T-cell (primary cell): Measurements from ENCODE around the gene FAM110A. TPM values are rescaled to one million over a fixed set of nuclear protein-coding genes. Genes with fewer than 3 reads are reported as not detected.
A peak's percentile ranks its signal among the peaks of the same experiment; 100 is the strongest.

ENCODE experiments used
- ATAC-seq, 4 experiments: fragments of 200-7000 bp in 3 of 4; fragments of 150-1000 bp in 1 of 4; cut with Tn5 transposase; replicated peaks in 1 of 4; 1 replicate in 3 of 4; 2 replicates in 1 of 4; pipeline ENCODE4 v1.10.0; 2021; ENCODE audit warnings: moderate library complexity in 3 of 4, mild to moderate bottlenecking in 2 of 4, moderate number of reproducible peaks in 1 of 4
- CTCF ChIA-PET, 2 donors: fragments of 300-600 bp; sonication (Branson Sonifier 250); formaldehyde crosslinking; loops; one replicate each; lab custom pipeline; 2022; ENCODE audit warnings: antibody characterized with exemption in 2 of 2; lab: Charles Lee
- POLR2A ChIA-PET, 2 donors: fragments of 300-600 bp; sonication (Branson Sonifier 250); formaldehyde crosslinking; loops; one replicate each; lab custom pipeline; 2022; ENCODE audit warnings: antibody characterized with exemption in 2 of 2; lab: Charles Lee
- DNase-seq, 35 experiments: peaks; one replicate each; pipeline versions ENCODE4 v3.0.0 to v3.0.0-alpha.2; 2013 to 2023
- H3K27ac ChIP-seq: one replicate; pipeline ENCODE4 v1.5.1; 2013; ENCODE audit warnings: low read length
- H3K27me3 ChIP-seq, 2 experiments: replicated peaks in 1 of 2; 1 replicate in 1 of 2; 2 replicates in 1 of 2; pipeline versions ENCODE4 v1.6.1 to v1.7.0; 2013; ENCODE audit warnings: low read length in 1 of 2, mixed read lengths in 1 of 2; ENCODE audit not compliant: control insufficient read depth in 2 of 2, insufficient read depth in 2 of 2; ENCODE audit errors: extremely low read depth in 1 of 2
- H3K36me3 ChIP-seq, 2 donors: 1 replicate in 1 of 2; 2 replicates in 1 of 2; pipeline versions ENCODE4 v1.6.1 to v1.7.0; 2013; ENCODE audit warnings: low read length in 1 of 2; ENCODE audit not compliant: control insufficient read depth in 2 of 2, insufficient read depth in 1 of 2; ENCODE audit errors: extremely low read depth in 1 of 2
- H3K4me1 ChIP-seq, 2 experiments: 1 replicate in 1 of 2; 2 replicates in 1 of 2; pipeline versions ENCODE4 v1.6.1 to v1.7.0; 2013; ENCODE audit warnings: low read length in 2 of 2, mixed read lengths in 1 of 2; ENCODE audit not compliant: insufficient read depth in 2 of 2, control insufficient read depth in 1 of 2; ENCODE audit errors: extremely low read depth in 1 of 2
- H3K4me3 ChIP-seq, 2 donors: 1 replicate in 1 of 2; 2 replicates in 1 of 2; pipeline versions ENCODE4 v1.5.1 to v1.7.0; 2013; ENCODE audit warnings: mild to moderate bottlenecking in 2 of 2, low read length in 1 of 2, moderate library complexity in 1 of 2; ENCODE audit not compliant: control insufficient read depth in 1 of 2; ENCODE audit errors: extremely low read depth in 1 of 2
- H3K9me3 ChIP-seq: 2 replicates; pipeline ENCODE4 v1.7.0; 2013
- H3K27ac Mint-ChIP-seq, 2 donors: one replicate each; pipeline ENCODE4 v1.8.0; 2020 to 2021; ENCODE audit warnings: mild to moderate bottlenecking in 2 of 2, mixed read lengths in 2 of 2
- H3K27me3 Mint-ChIP-seq, 2 donors: one replicate each; pipeline ENCODE4 v1.8.0; 2021 to 2022; ENCODE audit warnings: mixed read lengths in 2 of 2
- H3K36me3 Mint-ChIP-seq: one replicate; pipeline ENCODE4 v1.8.0; 2021; ENCODE audit warnings: mixed read lengths
- H3K4me1 Mint-ChIP-seq, 3 donors: one replicate each; pipeline ENCODE4 v1.8.0; 2020 to 2022; ENCODE audit warnings: mixed read lengths in 3 of 3, mild to moderate bottlenecking in 1 of 3
- H3K4me3 Mint-ChIP-seq, 3 donors: one replicate each; pipeline ENCODE4 v1.8.0; 2020 to 2022; ENCODE audit warnings: mild to moderate bottlenecking in 3 of 3, mixed read lengths in 3 of 3, moderate library complexity in 3 of 3
- H3K9me3 Mint-ChIP-seq, 3 donors: one replicate each; pipeline ENCODE4 v1.8.0; 2020 to 2022; ENCODE audit warnings: mixed read lengths in 3 of 3
- WGBS: methylation state at CpG from one replicate; pipeline ENCODE4 v1.1.5; 2013; ENCODE audit warnings: missing lambda C conversion rate; ENCODE audit not compliant: insufficient coverage; 5-methylcytosine and 5-hydroxymethylcytosine counted together
- total RNA-seq, 35 experiments: library from RNA in 6 of 35; stranded (reverse) in 6 of 35; fragments of 120-200 nt in 1 of 35; gene quantifications; one replicate each; pipeline versions ENCODE4 v1.2.1 to v1.2.4 and lab custom pipeline; 2013 to 2026

The FAM110A gene
- total RNA-seq, 5 donors from 2014 or later (not counting 1 experiment from before 2014, with no cell fraction given): 12.7 to 27.9 (median 26.9) TPM

DNA sequence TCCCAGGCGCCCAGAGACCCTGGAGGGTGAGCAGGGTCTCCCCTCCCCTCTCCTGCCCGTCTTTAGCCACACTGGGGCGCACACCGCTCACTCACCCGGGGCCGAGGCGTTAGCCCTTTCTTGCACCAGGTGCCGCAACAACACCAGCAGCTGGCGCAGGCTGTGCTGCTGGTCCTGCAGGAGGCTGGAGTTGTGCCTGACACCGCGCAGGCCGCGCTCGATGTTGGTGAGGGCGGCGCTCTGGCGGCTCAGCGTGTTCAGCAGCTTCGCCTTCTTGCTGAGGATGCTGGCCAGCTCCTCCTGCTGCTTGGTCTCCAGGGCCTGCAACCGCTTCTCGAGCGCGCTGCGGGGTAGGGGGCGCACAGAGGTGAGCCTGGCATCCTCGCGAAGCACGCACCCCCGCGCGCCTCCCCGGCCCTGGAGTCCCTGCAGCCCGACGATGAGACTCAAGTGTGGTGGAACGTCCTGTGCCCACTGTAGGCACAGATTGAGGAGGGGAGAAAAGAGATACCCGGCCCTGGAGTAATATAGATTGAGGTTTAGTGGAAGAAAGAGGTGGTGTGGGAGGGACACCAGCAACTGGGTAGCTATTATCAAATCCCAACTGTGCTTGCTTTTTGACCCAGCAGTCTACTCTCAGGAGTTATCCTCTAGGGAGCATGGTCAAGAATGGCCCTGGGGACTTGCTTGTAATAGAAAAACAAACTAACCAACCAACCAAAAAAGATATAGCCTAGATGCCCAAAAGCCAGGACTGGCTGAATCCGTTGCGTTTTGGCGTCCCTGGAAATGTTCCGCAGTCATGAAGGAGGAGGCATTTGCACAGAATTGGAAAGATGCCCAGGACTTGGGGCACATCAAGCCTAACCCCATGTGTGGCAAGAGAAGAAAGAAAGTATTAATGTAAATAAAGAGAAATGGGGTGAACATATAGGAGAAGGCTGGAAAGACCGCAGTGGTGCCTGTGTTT lies 51.8 kb downstream of the FAM110A start:
- peak in 1 of 4 experiments; percentile 53 for ATAC-seq

DNA sequence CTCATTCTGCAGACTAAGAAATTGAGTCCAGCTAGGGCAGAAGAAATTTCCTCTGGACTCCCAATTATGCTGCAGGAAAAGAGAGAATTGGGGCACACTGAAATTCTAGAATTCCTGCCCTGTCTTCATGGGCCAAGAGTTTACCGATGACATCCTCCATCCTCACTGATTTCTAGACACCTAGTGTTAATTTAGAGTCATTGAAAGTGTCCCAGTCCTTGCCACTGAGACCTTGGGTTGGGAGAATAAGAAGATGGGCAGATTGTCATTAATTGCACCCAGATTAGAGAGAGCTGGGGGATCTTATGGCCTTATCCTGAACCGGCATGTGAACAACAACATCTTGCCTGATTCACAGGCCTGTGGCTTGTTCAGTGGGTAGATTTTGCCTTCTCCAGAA lies 53.6 kb downstream of the FAM110A start:
- 100% methylated on average over 1 of the region's 2 CpGs for WGBS
- ChIA-PET CTCF (interaction anchor here (0.6 kb wide), 2 partner anchors 105 to 204 kb away, joined by 3 to 7 read pairs; no protein-coding TSS in a partner anchor), POLR2A (no interaction called here)
- peaks cover 0 to 3% (median 0%) of the 10 kb centered on the region in 3 donors for H3K4me1 Mint-ChIP-seq
- Histone ChIP-seq H3K27ac (no peak overlapping the region), H3K4me1 (peaks cover 0 to 3% of the 10 kb centered on the region in 2 experiments), H3K4me3 (no peak overlapping the region), H3K27me3 (peaks cover 0 to 27% of the 10 kb centered on the region in 2 experiments), H3K9me3 (no peaks in the 10 kb centered on the region), H3K36me3 (no peaks in the 10 kb centered on the region)
- H3K9me3 Mint-ChIP-seq: no peaks in the 10 kb centered on the region
- DNase-seq (peak in 1 of 35 experiments; percentile 7), ATAC-seq (no peak)
- no peak overlapping the region for H3K27ac Mint-ChIP-seq
- peaks cover 8 to 18% of the 10 kb centered on the region in 2 donors for H3K27me3 Mint-ChIP-seq
- no peak overlapping the region for H3K4me3 Mint-ChIP-seq
- no peaks in the 10 kb centered on the region for H3K36me3 Mint-ChIP-seq

More for the DNA sequence above, 51.8 kb downstream of the FAM110A start:
- Mint-ChIP-seq H3K36me3 (no peaks in the 10 kb centered on the region), H3K27ac (no peak overlapping the region), H3K9me3 (no peaks in the 10 kb centered on the region), H3K27me3 (peaks cover 10 to 16% of the 10 kb centered on the region in 2 donors), H3K4me3 (no peak overlapping the region), H3K4me1 (peaks cover 0 to 9% (median 5%) of the 10 kb centered on the region in 3 donors)
- 24% methylated on average over 39 of the region's 41 CpGs for WGBS
- Histone ChIP-seq H3K27ac (no peak overlapping the region), H3K4me1 (peaks cover 0 to 9% of the 10 kb centered on the region in 2 experiments), H3K36me3 (no peaks in the 10 kb centered on the region), H3K27me3 (peaks cover 0 to 26% of the 10 kb centered on the region in 2 experiments), H3K9me3 (no peaks in the 10 kb centered on the region), H3K4me3 (no peak overlapping the region)
- DNase-seq: peak in 3 of 35 experiments; percentile 3 to 12 (median 6)
- POLR2A ChIA-PET: no interaction called here
- CTCF ChIA-PET: no interaction called here

DNA sequence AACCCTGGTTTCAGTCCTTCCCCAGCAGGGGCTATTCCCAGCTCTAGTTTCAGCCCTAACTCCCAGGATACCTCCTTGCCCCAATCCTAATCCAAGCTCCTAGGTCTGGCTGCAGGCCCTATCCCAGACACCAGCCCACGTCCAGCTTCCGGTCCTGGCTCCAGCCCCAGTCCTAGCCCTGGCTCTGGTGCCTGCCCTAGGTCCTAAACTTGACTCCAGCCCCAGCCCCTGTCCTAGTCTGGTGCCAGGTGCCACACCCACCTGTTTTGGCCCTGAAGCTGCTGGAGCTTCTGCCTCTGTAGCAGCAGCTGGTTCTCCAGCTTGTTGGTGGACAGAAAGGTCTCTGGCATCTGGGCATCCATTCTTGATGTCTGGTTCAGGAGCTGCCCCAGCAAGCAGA lies 54.5 kb downstream of the FAM110A start:
- Histone ChIP-seq H3K27ac (no peak overlapping the region), H3K4me3 (no peak overlapping the region), H3K27me3 (peaks cover 0 to 32% of the 10 kb centered on the region in 2 experiments), H3K36me3 (no peaks in the 10 kb centered on the region), H3K4me1 (peaks cover 0 to 3% of the 10 kb centered on the region in 2 experiments), H3K9me3 (no peaks in the 10 kb centered on the region)
- CTCF ChIA-PET: interaction anchor here in 1 of 2 donors (0.8 kb wide), 1 partner anchor 69 kb away, joined by 3 read pairs; no protein-coding TSS in a partner anchor
- H3K27me3 Mint-ChIP-seq: peaks cover 13 to 18% of the 10 kb centered on the region in 2 donors
- H3K9me3 Mint-ChIP-seq: no peaks in the 10 kb centered on the region
- 88% methylated on average over 2 of the region's 2 CpGs for WGBS
- no peak for DNase-seq
- POLR2A ChIA-PET: no interaction called here
- ATAC-seq: no peak
- peaks cover 0 to 3% (median 0%) of the 10 kb centered on the region in 3 donors for H3K4me1 Mint-ChIP-seq
- no peak overlapping the region for H3K4me3 Mint-ChIP-seq
- no peak overlapping the region for H3K27ac Mint-ChIP-seq
- H3K36me3 Mint-ChIP-seq: no peaks in the 10 kb centered on the region

DNA sequence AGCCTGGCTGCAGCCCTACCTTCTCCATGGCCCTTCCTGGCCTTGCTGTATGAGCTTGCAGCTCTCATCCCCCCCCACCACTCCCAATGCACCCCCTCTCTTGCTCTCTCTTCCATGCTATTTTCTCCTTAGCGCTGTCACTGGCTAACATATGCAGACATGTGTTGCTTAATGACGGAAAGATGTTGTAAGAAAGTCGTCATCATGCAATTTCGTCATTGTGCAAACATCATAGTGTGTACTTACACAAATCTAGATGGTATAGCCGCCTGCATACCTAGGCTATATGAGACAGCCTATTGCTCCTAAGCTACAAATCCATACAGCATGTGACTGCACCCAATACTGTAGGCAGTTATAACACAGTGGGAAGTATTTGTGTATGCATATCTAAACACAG lies 55.6 kb downstream of the FAM110A start:
- CTCF ChIA-PET: no interaction called here
- no peaks in the 10 kb centered on the region for H3K9me3 Mint-ChIP-seq
- H3K4me3 Mint-ChIP-seq: no peak overlapping the region

DNA sequence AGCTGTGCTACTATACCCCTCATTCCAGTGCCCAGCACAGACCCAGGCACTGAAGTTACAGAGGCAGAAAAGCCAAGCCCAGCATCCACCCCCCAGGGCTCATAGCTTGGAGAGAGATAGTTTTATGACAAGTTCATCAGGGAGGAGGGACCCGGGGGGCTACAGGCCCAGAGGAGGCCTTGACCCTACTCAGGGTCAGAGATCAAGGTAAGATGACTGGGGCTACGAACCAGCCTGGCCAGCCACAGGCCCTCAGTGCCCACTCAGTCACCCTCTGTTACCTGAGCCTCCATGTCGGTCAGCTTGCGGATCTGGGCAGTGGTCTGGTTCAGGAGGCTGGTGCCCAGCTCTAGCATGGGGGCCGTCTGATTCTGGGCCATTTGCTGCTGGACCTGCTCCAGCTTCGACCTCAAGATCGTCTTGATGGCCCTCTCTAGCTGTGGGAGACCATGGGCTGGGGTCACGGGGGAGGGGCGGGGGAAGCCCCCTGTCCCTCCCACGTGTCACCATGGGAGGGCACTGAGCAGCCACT lies 56.5 kb downstream of the FAM110A start:
- H3K27ac Mint-ChIP-seq: no peak overlapping the region
- no peaks in the 10 kb centered on the region for H3K9me3 ChIP-seq
- no peaks in the 10 kb centered on the region for H3K36me3 ChIP-seq
- DNase-seq (no peak), ATAC-seq (no peak)
- H3K27me3 Mint-ChIP-seq: peaks cover 14 to 18% of the 10 kb centered on the region in 2 donors
- H3K4me1 ChIP-seq: peaks cover 0 to 2% of the 10 kb centered on the region in 2 experiments
- H3K27me3 ChIP-seq: peaks cover 0 to 31% of the 10 kb centered on the region in 2 experiments
- ChIA-PET POLR2A (no interaction called here), CTCF (no interaction called here)
- peaks cover 0 to 3% (median 0%) of the 10 kb centered on the region in 3 donors for H3K4me1 Mint-ChIP-seq
- no peak overlapping the region for H3K4me3 ChIP-seq
- WGBS: 77% methylated on average over 9 of the region's 10 CpGs
- H3K36me3 Mint-ChIP-seq: no peaks in the 10 kb centered on the region
- no peak overlapping the region for H3K27ac ChIP-seq
- no peak overlapping the region for H3K4me3 Mint-ChIP-seq
- H3K9me3 Mint-ChIP-seq: no peaks in the 10 kb centered on the region

More for the DNA sequence above, 55.6 kb downstream of the FAM110A start:
- no peak overlapping the region for H3K4me3 ChIP-seq
- POLR2A ChIA-PET: no interaction called here
- no peaks in the 10 kb centered on the region for H3K9me3 ChIP-seq
- H3K27ac ChIP-seq: no peak overlapping the region
- H3K4me1 Mint-ChIP-seq: peaks cover 0 to 3% (median 0%) of the 10 kb centered on the region in 3 donors
- H3K27ac Mint-ChIP-seq: no peak overlapping the region
- H3K27me3 ChIP-seq: peaks cover 0 to 33% of the 10 kb centered on the region in 2 experiments
- DNase-seq (no peak), ATAC-seq (no peak)
- H3K36me3 ChIP-seq: no peaks in the 10 kb centered on the region
- peaks cover 16 to 24% of the 10 kb centered on the region in 2 donors for H3K27me3 Mint-ChIP-seq
- H3K4me1 ChIP-seq: peaks cover 0 to 3% of the 10 kb centered on the region in 2 experiments
- WGBS: no CpG with 5 or more reads among the region's 5 CpGs
- H3K36me3 Mint-ChIP-seq: no peaks in the 10 kb centered on the region

DNA sequence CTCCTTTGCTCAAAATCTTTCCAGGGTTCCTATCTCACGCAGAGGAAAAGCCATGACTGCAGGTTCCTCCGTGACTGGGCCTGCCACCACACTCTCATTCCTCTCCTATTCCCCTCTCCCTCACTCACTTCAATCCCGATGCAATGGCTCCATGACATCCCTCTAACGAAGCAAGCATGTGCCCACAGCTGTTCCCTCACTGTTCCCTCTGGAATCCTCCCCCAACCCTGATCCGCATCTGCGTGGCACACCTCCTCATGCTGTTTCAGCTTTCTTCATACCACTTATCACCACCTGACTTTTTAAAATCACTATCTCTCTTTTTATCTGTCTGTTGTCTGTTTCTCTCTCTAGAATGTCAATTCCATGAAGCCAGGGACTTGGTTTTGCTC lies 57.1 kb downstream of the FAM110A start:
- CTCF ChIA-PET: no interaction called here
- no peak for ATAC-seq
- H3K4me3 Mint-ChIP-seq: no peak overlapping the region

More for the DNA sequence above, 57.1 kb downstream of the FAM110A start:
- H3K4me1 ChIP-seq: no peaks in the 10 kb centered on the region
- Mint-ChIP-seq H3K36me3 (no peaks in the 10 kb centered on the region), H3K27ac (no peak overlapping the region), H3K4me1 (no peaks in the 10 kb centered on the region), H3K9me3 (no peaks in the 10 kb centered on the region), H3K27me3 (peaks cover 13 to 14% of the 10 kb centered on the region in 2 donors)
- POLR2A ChIA-PET: no interaction called here
- no peaks in the 10 kb centered on the region for H3K36me3 ChIP-seq
- no peaks in the 10 kb centered on the region for H3K9me3 ChIP-seq
- H3K27me3 ChIP-seq: peaks cover 0 to 29% of the 10 kb centered on the region in 2 experiments
- no peak overlapping the region for H3K27ac ChIP-seq
- no peak for DNase-seq
- H3K4me3 ChIP-seq: no peak overlapping the region
- 85% methylated on average over 6 of the region's 6 CpGs for WGBS
